Kidney (tissue), 14 donors: ENCODE results near the gene COMMD2. TPM values are rescaled to one million over a fixed set of nuclear protein-coding genes. Genes with fewer than 3 reads are reported as not detected.

ENCODE experiments used
- DNase-seq, 5 donors: peaks; one replicate each; pipeline ENCODE4 v3.0.0-alpha.2; 2013 to 2020
- FAIRE-seq: peaks from 2 replicates; lab custom pipeline; 2012; peaks lifted over from hg19 to GRCh38; lab: Jason Lieb, UNC
- H3K27ac ChIP-seq, 2 donors: one replicate each; pipeline ENCODE4 v1.7.0; 2013; ENCODE audit warnings: low read depth in 2 of 2, low read length in 2 of 2, inconsistent platforms in 1 of 2
- H3K27me3 ChIP-seq: one replicate; pipeline ENCODE4 v1.7.1; 2013; ENCODE audit warnings: low read length, inconsistent platforms; ENCODE audit not compliant: control insufficient read depth, insufficient read depth
- H3K36me3 ChIP-seq, 3 donors: one replicate each; pipeline versions ENCODE4 v1.7.0 to v1.7.1; 2013; ENCODE audit warnings: low read length in 3 of 3, control low read depth in 1 of 3, inconsistent platforms in 1 of 3; ENCODE audit not compliant: insufficient read depth in 3 of 3, control insufficient read depth in 2 of 3
- H3K4me1 ChIP-seq, 3 donors: one replicate each; pipeline versions ENCODE4 v1.7.0 to v1.7.1; 2013; ENCODE audit warnings: low read length in 3 of 3, inconsistent platforms in 1 of 3, low read depth in 1 of 3; ENCODE audit not compliant: control insufficient read depth in 2 of 3, insufficient read depth in 2 of 3
- H3K4me3 ChIP-seq, 3 donors: one replicate each; pipeline versions ENCODE4 v1.7.0 to v1.8.1; 2013; ENCODE audit warnings: low read length in 3 of 3, control low read depth in 1 of 3, inconsistent platforms in 1 of 3
- H3K9ac ChIP-seq, 3 donors: one replicate each; pipeline versions ENCODE4 v1.7.0 to v1.7.1; 2013; ENCODE audit warnings: low read length in 3 of 3, control low read depth in 1 of 3, inconsistent platforms in 1 of 3
- H3K9me3 ChIP-seq, 3 donors: one replicate each; pipeline versions ENCODE4 v1.7.0 to v1.7.1; 2013; ENCODE audit warnings: low read length in 3 of 3, control low read depth in 1 of 3, inconsistent platforms in 1 of 3; ENCODE audit not compliant: control insufficient read depth in 2 of 3, insufficient read depth in 1 of 3
- CTCF ChIP-seq: IDR thresholded peaks from 3 replicates; pipeline ENCODE4 v1.5.1; 2012; ENCODE audit warnings: mild to moderate bottlenecking, moderate library complexity, borderline replicate concordance; ENCODE audit not compliant: insufficient read depth; ENCODE audit errors: extremely low read depth
- intact Hi-C: fragments of 100-400 bp; cut with DNase I; formaldehyde crosslinking; loops from one replicate; pipeline ENCODE4 v1.11.1; 2022
- polyA plus RNA-seq: library from polyadenylated mRNA; stranded (reverse); fragments of 350-450 nt; fragmentation: Illumina TruSeq; extraction: RNeasy Lipid Tissue Mini Kit (QIAGEN cat#74804); gene quantifications from one replicate; pipeline ENCODE4 v1.2.3, GENCODE V29; 2014; ENCODE audit warnings: low read depth, low replicate concordance; ENCODE audit not compliant: insufficient read depth
- total RNA-seq: library from RNA; stranded (reverse); fragmentation: NEBNext Ultra II Directional; extraction: Animal tissue kit (Norgen Biotek cat#: 25700); gene quantifications from one replicate; pipeline ENCODE4 v1.2.1, GENCODE V29; 2021
- donor health status: control.
- donor health status: control.
- donor health status: control.
- donor health status: control.
- donor health status: control.
- donor health status: DM: yes; HTN: yes; CAD: no.
- donor health status: Normal renal cell carcinoma (clear cell type).

The COMMD2 gene
- total and polyA plus RNA-seq, 2 donors from 2014 or later: 17.9 to 43.4 TPM

GRCh38 chr3:149800693-149801092 lies 48.4 kb upstream of the COMMD2 start:
- Histone ChIP-seq H3K9ac (no peak overlapping the region), H3K9me3 (no peaks in the 10 kb centered on the region), H3K27me3 (no peaks in the 10 kb centered on the region), H3K4me3 (no peak overlapping the region), H3K4me1 (no peaks in the 10 kb centered on the region), H3K27ac (no peak overlapping the region), H3K36me3 (no peaks in the 10 kb centered on the region)
- intact Hi-C loops: no loop called here
- TF ChIP-seq CTCF: no peak
- FAIRE-seq (no peak), DNase-seq (peak in 1 of 5 donors; percentile 51)

- no peak overlapping the region for H3K27ac ChIP-seq
- no peaks in the 10 kb centered on the region for H3K36me3 ChIP-seq
- FAIRE-seq (no peak), DNase-seq (no peak)
- H3K27me3 ChIP-seq: no peaks in the 10 kb centered on the region
- TF ChIP-seq CTCF: no peak
- H3K9me3 ChIP-seq: no peaks in the 10 kb centered on the region
- no peak overlapping the region for H3K4me3 ChIP-seq
- no peak overlapping the region for H3K9ac ChIP-seq
- H3K4me1 ChIP-seq: no peaks in the 10 kb centered on the region
- intact Hi-C loops: no loop called here
These were observed 43.7 kb upstream of the COMMD2 start for GRCh38 chr3:149796026-149796425.

GRCh38 chr3:149792452-149793270 lies 40.4 kb upstream of the COMMD2 start, which contains the start of gene ANKUB1:
Gene ANKUB1, minus strand, starts transcription at chr3:149792554. Its CDS starts 188 bp downstream, at chr3:149792366.
- no peak for TF ChIP-seq CTCF
- peak within 1 kb of the TSS in 1 of 3 donors; percentile 19 for H3K9ac ChIP-seq
- intact Hi-C loops: no loop called here
- no peaks in the 10 kb centered on the region for H3K36me3 ChIP-seq
- no peaks in the 10 kb centered on the region for H3K9me3 ChIP-seq
- no peaks in the 10 kb centered on the region for H3K4me1 ChIP-seq
- no peak within 1 kb of the TSS for H3K27ac ChIP-seq
- FAIRE-seq (no peak), DNase-seq (no peak)
- no peaks in the 10 kb centered on the region for H3K27me3 ChIP-seq
- no peak within 1 kb of the TSS for H3K4me3 ChIP-seq
